HCT116 (cell line): Measurements from ENCODE around the gene ROR2. TPM values are rescaled to one million over a fixed set of nuclear protein-coding genes. Genes with fewer than 3 reads are reported as not detected.

Experiments
- ATAC-seq: fragments of 200-7000 bp; cut with Tn5 transposase; 2 replicates; pipeline ENCODE4 v1.9.1; 2020; ENCODE audit warnings: mild to moderate bottlenecking, moderate library complexity
- BruUV-seq: library from RNA; stranded (reverse); fragments of 400-500 nt; replicated peaks from 2 replicates; lab custom pipeline; 2021; lab: Mats Ljungman, UMichigan
- CTCF ChIA-PET: fragments of 300-600 bp; sonication (Branson Sonifier 250); formaldehyde crosslinking; loops from one replicate; lab custom pipeline; 2021; ENCODE audit warnings: antibody characterized with exemption; lab: Charles Lee
- POLR2A ChIA-PET: fragments of 300-600, 350-600 bp; sonication (Branson Sonifier 250); formaldehyde crosslinking; loops from one replicate; lab custom pipeline; 2021; ENCODE audit warnings: antibody characterized with exemption; lab: Charles Lee
- RAD21 ChIA-PET, 2 experiments: fragments of 300-600 bp; sonication (Branson Sonifier 250); formaldehyde crosslinking; loops; one replicate each; lab custom pipeline; 2023; ENCODE audit warnings: low total read pairs in 2 of 2; ENCODE audit not compliant: uncharacterized antibody in 2 of 2, unreplicated experiment in 2 of 2, low non-redundant PET in 1 of 2; lab: Charles Lee
- DNase-seq: peaks from one replicate; pipeline ENCODE4 v3.0.0-alpha.2; 2010; ENCODE audit warnings: low read depth, low spot score
- H2AFZ ChIP-seq: fragments of 200-600 bp; shearing (Covaris generic), sonication (generic); 2 replicates; pipeline ENCODE4 v1.6.1; 2017; ENCODE audit warnings: low read depth, mixed run types, mixed read lengths, antibody characterized with exemption, low read length; ENCODE audit not compliant: poor library complexity, severe bottlenecking
- H3K27ac ChIP-seq: 2 replicates; pipeline ENCODE4 v1.5.1; 2012; ENCODE audit warnings: low read depth, low read length
- H3K27me3 ChIP-seq: fragments of 200-600 bp; sonication (generic); 2 replicates; pipeline ENCODE4 v1.6.1; 2016; ENCODE audit warnings: mixed run types, low read length, mixed read lengths; ENCODE audit not compliant: insufficient read depth
- H3K36me3 ChIP-seq, 2 experiments: fragments of 200-500 bp in 1 of 2; fragments of 200-600 bp in 1 of 2; sonication (Bioruptor generic) in 1 of 2; sonication (generic) in 1 of 2; 2 replicates each; pipeline versions ENCODE4 v1.5.1 to v1.6.1; 2014 to 2016; ENCODE audit warnings: low read length in 2 of 2, inconsistent platforms in 1 of 2, mixed read lengths in 1 of 2, mixed run types in 1 of 2; ENCODE audit not compliant: insufficient read depth in 2 of 2, control insufficient read depth in 1 of 2
- H3K4me1 ChIP-seq, 2 experiments: fragments of 200-600 bp in 1 of 2; sonication (generic) in 1 of 2; 2 replicates each; pipeline versions ENCODE4 v1.5.1 to v1.6.1; 2012 to 2017; ENCODE audit warnings: low read length in 2 of 2, inconsistent platforms in 1 of 2, mild to moderate bottlenecking in 1 of 2, mixed read lengths in 1 of 2, mixed run types in 1 of 2, moderate library complexity in 1 of 2; ENCODE audit not compliant: insufficient read depth in 2 of 2, control insufficient read depth in 1 of 2
- H3K4me2 ChIP-seq: fragments of 200-600 bp; sonication (generic); 2 replicates; pipeline ENCODE4 v1.6.1; 2017; ENCODE audit warnings: mixed run types, low read length, mixed read lengths
- H3K4me3 ChIP-seq, 2 experiments: fragments of 200-600 bp in 1 of 2; sonication (generic) in 1 of 2; replicated peaks in 1 of 2; 2 replicates each; pipeline ENCODE4 v1.5.1; 2011 to 2016; ENCODE audit warnings: low read length in 2 of 2, control low read depth in 1 of 2, low read depth in 1 of 2, mild to moderate bottlenecking in 1 of 2, mixed read lengths in 1 of 2, mixed run types in 1 of 2
- H3K79me2 ChIP-seq: fragments of 200-600 bp; sonication (generic); 2 replicates; pipeline ENCODE4 v1.6.1; 2017; ENCODE audit warnings: mild to moderate bottlenecking, mixed run types, low read length, moderate library complexity, mixed read lengths; ENCODE audit not compliant: insufficient read depth
- H3K9ac ChIP-seq: fragments of 200-600 bp; sonication (generic); 2 replicates; pipeline ENCODE4 v1.6.1; 2016; ENCODE audit warnings: low read length, mixed read lengths
- H3K9me2 ChIP-seq: fragments of 200-600 bp; sonication (generic), shearing (Covaris generic); 2 replicates; pipeline ENCODE4 v1.6.1; 2017; ENCODE audit warnings: mixed run types, mild to moderate bottlenecking, moderate library complexity; ENCODE audit not compliant: insufficient read depth
- H3K9me3 ChIP-seq, 2 experiments: fragments of 200-500 bp in 1 of 2; fragments of 200-600 bp in 1 of 2; sonication (Bioruptor generic) in 1 of 2; sonication (generic) in 1 of 2; 2 replicates each; pipeline ENCODE4 v1.6.1; 2014 to 2017; ENCODE audit warnings: low read length in 2 of 2, mixed read lengths in 2 of 2, inconsistent platforms in 1 of 2, low read depth in 1 of 2, mild to moderate bottlenecking in 1 of 2, mixed run types in 1 of 2, moderate library complexity in 1 of 2; ENCODE audit not compliant: control insufficient read depth in 1 of 2, insufficient read depth in 1 of 2
- H4K20me1 ChIP-seq: fragments of 200-600 bp; sonication (generic), shearing (Covaris generic); 2 replicates; pipeline ENCODE4 v1.6.1; 2017; ENCODE audit warnings: mixed run types, mild to moderate bottlenecking, moderate library complexity; ENCODE audit not compliant: insufficient read depth
- EGR1 ChIP-seq: IDR thresholded peaks from 2 replicates; pipeline ENCODE4 v1.6.1; 2012; ENCODE audit warnings: low read depth
- POLR2A ChIP-seq: IDR thresholded peaks from 2 replicates; pipeline ENCODE4 v1.7.0; 2011; ENCODE audit warnings: borderline replicate concordance; ENCODE audit not compliant: insufficient read depth, insufficient read length; ENCODE audit errors: extremely low read depth
- intact Hi-C: fragments of 100-400 bp; cut with micrococcal nuclease; formaldehyde crosslinking; loops from 2 replicates; pipeline ENCODE4 v1.10.0; 2022
- total RNA-seq: library from RNA; stranded (reverse); gene quantifications from one replicate; pipeline ENCODE4 v1.2.1, GENCODE V29; 2021; ENCODE audit not compliant: unreplicated experiment
- TF ChIP-seq, protein P1 (sequence below), 3 experiments: fragments of 200-600 bp in 1 of 3; sonication (generic) in 1 of 3; IDR thresholded peaks in 2 of 3; conservative IDR thresholded peaks in 1 of 3; 2 replicates each; pipeline ENCODE4 v1.5.1; 2012 to 2017; ENCODE audit warnings: low read depth in 2 of 3, low read length in 2 of 3, antibody characterized with exemption in 1 of 3, borderline replicate concordance in 1 of 3, control low read depth in 1 of 3, mild to moderate bottlenecking in 1 of 3, mixed read lengths in 1 of 3, mixed run types in 1 of 3, moderate library complexity in 1 of 3; ENCODE audit not compliant: insufficient read depth in 1 of 3

The ROR2 gene
- total RNA-seq, 1 experiment from 2014 or later = 15.7 TPM

DNA sequence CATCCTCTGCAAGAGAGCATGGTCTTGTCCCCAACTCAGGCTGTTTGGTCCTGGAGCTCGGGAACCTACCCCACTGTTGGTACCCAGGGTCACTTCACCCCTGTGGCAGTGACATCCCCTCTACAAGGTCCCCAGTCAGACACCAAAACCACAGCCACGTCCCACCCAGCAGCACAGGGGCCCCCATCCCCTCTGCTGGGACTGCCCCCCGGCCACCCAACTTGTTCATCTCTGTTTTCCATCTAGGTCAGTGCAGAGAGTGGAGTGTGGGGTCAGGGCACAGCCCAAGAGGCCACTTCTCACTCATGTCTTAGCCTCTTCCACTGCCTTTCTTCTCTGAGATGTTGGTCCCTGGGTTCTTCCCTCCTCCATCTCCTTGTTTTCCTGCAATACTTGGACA lies 292.5 kb downstream of the ROR2 start:
- Histone ChIP-seq H3K9me2 (no peaks in the 10 kb centered on the region), H3K36me3 (no peaks in the 10 kb centered on the region), H3K27ac (no peak overlapping the region), H3K4me3 (no peak overlapping the region), H3K4me1 (no peaks in the 10 kb centered on the region), H3K27me3 (no peaks in the 10 kb centered on the region), H3K9ac (no peak overlapping the region), H3K4me2 (no peak overlapping the region), H2AFZ (no peak overlapping the region), H3K79me2 (no peaks in the 10 kb centered on the region), H3K9me3 (no peaks in the 10 kb centered on the region), H4K20me1 (no peaks in the 10 kb centered on the region)
- ATAC-seq (no peak), DNase-seq (no peak)
- ChIA-PET CTCF (no interaction called here), RAD21 (no interaction called here), POLR2A (no interaction called here)
- BruUV-seq = no TSS peak
- TF ChIP-seq, protein P1, sequence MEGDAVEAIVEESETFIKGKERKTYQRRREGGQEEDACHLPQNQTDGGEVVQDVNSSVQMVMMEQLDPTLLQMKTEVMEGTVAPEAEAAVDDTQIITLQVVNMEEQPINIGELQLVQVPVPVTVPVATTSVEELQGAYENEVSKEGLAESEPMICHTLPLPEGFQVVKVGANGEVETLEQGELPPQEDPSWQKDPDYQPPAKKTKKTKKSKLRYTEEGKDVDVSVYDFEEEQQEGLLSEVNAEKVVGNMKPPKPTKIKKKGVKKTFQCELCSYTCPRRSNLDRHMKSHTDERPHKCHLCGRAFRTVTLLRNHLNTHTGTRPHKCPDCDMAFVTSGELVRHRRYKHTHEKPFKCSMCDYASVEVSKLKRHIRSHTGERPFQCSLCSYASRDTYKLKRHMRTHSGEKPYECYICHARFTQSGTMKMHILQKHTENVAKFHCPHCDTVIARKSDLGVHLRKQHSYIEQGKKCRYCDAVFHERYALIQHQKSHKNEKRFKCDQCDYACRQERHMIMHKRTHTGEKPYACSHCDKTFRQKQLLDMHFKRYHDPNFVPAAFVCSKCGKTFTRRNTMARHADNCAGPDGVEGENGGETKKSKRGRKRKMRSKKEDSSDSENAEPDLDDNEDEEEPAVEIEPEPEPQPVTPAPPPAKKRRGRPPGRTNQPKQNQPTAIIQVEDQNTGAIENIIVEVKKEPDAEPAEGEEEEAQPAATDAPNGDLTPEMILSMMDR (IDR thresholded peaks at IDR 0.05 in 2 of 3, conservative IDR thresholded peaks at IDR 0.05 in 1 of 3; ENCODE audit: borderline replicate concordance in 1 of 3, insufficient read depth in 1 of 3, low read depth in 2 of 3, low read length in 2 of 3) = no peak
- intact Hi-C loops = no loop called here

DNA sequence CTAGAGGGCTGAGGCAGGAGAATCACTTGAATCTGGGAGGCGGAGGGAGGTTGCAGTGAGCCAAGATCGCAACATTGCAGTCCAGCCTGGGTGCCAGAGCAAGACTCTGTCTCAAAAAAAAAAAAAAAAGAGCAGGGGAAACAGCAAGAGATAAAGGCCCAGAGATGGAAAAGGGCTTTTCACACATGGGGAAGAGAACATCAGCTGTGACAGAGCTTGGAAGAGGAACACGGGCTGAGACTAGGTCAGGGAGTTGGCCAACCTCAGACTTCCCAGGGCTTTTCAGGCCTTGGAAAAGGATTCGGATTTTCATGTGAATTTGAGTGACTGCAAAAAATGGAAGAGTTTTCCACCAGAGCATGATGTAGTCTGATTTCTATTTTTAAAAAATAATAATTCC lies 294.4 kb downstream of the ROR2 start:
- no peak overlapping the region for H3K4me3 ChIP-seq
- H3K9ac ChIP-seq = no peak overlapping the region
- no TSS peak for BruUV-seq
- DNase-seq (no peak), ATAC-seq (no peak)
- H3K4me2 ChIP-seq = no peak overlapping the region
- no peak overlapping the region for H2AFZ ChIP-seq
- no peak for TF ChIP-seq POLR2A
- no peak for TF ChIP-seq EGR1
- no peaks in the 10 kb centered on the region for H3K9me3 ChIP-seq
- no peaks in the 10 kb centered on the region for H3K4me1 ChIP-seq
- H4K20me1 ChIP-seq = no peaks in the 10 kb centered on the region
- H3K27me3 ChIP-seq = no peaks in the 10 kb centered on the region
- H3K9me2 ChIP-seq = no peaks in the 10 kb centered on the region
- no peaks in the 10 kb centered on the region for H3K36me3 ChIP-seq
- H3K79me2 ChIP-seq = no peaks in the 10 kb centered on the region
- ChIA-PET RAD21 (no interaction called here), POLR2A (no interaction called here), CTCF (no interaction called here)
- no peak overlapping the region for H3K27ac ChIP-seq
- intact Hi-C loops = no loop called here
